Osteocyte (in vitro differentiated cells): Measurements from ENCODE around the gene PTPN2. TPM values are rescaled to one million over a fixed set of nuclear protein-coding genes. Genes with fewer than 3 reads are reported as not detected.

Source experiments
- DNase-seq: peaks from one replicate; pipeline ENCODE4 v3.0.0; 2021; ENCODE audit warnings: mixed read lengths; ENCODE audit not compliant: unreplicated experiment; ENCODE audit errors: extremely low spot score
- H3K27ac Mint-ChIP-seq: one replicate; pipeline ENCODE4 v1.8.0; 2021; ENCODE audit warnings: mild to moderate bottlenecking, mixed read lengths; ENCODE audit not compliant: unreplicated experiment
- H3K27me3 Mint-ChIP-seq: one replicate; pipeline ENCODE4 v1.8.0; 2021; ENCODE audit warnings: mixed read lengths; ENCODE audit not compliant: unreplicated experiment
- H3K36me3 Mint-ChIP-seq: one replicate; pipeline ENCODE4 v1.8.0; 2021; ENCODE audit warnings: mixed read lengths; ENCODE audit not compliant: unreplicated experiment
- H3K4me1 Mint-ChIP-seq: one replicate; pipeline ENCODE4 v1.8.0; 2021; ENCODE audit warnings: mixed read lengths; ENCODE audit not compliant: unreplicated experiment
- H3K4me3 Mint-ChIP-seq: one replicate; pipeline ENCODE4 v1.8.0; 2021; ENCODE audit warnings: mild to moderate bottlenecking, moderate library complexity, mixed read lengths; ENCODE audit not compliant: unreplicated experiment
- H3K9me3 Mint-ChIP-seq: one replicate; pipeline ENCODE4 v1.8.0; 2021; ENCODE audit warnings: mixed read lengths; ENCODE audit not compliant: unreplicated experiment
- total RNA-seq: library from RNA; stranded (reverse); gene quantifications from 2 replicates; pipeline ENCODE4 v1.2.1, GENCODE V29; 2021
- TF ChIP-seq, protein P1 (sequence below): fragments of 200-600 bp; sonication (generic); IDR thresholded peaks from 2 replicates; pipeline ENCODE4 v1.5.0; 2021; ENCODE audit warnings: antibody characterized with exemption, mild to moderate bottlenecking, moderate library complexity

The PTPN2 gene
- total RNA-seq, 1 donor from 2014 or later, result 28.6 TPM

DNA sequence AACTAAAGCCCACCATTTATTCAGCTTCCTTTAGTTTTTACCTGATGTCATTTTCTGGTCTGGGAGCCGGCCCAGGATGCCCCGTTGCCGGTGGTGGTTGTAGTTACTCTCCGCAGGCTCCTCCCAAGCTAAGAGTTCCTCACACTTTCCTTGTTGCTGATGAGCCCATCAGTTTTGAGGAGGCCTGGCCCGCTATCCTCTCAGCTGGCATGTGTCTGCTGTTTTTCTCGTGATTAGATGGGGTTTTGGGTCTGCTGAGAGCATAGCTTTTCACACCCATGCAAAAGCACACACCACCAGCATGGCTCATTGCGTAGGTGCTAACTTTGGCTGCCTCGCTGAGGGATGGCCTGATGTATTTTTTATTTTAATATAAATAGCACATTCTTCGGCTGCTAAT lies 109.1 kb downstream of the PTPN2 start:
- DNase-seq, result no peak
- Mint-ChIP-seq H3K9me3 (no peaks in the 10 kb centered on the region), H3K36me3 (no peaks in the 10 kb centered on the region), H3K27me3 (no peaks in the 10 kb centered on the region), H3K27ac (no peak overlapping the region), H3K4me3 (no peak overlapping the region), H3K4me1 (no peaks in the 10 kb centered on the region)
- TF ChIP-seq, protein P1, sequence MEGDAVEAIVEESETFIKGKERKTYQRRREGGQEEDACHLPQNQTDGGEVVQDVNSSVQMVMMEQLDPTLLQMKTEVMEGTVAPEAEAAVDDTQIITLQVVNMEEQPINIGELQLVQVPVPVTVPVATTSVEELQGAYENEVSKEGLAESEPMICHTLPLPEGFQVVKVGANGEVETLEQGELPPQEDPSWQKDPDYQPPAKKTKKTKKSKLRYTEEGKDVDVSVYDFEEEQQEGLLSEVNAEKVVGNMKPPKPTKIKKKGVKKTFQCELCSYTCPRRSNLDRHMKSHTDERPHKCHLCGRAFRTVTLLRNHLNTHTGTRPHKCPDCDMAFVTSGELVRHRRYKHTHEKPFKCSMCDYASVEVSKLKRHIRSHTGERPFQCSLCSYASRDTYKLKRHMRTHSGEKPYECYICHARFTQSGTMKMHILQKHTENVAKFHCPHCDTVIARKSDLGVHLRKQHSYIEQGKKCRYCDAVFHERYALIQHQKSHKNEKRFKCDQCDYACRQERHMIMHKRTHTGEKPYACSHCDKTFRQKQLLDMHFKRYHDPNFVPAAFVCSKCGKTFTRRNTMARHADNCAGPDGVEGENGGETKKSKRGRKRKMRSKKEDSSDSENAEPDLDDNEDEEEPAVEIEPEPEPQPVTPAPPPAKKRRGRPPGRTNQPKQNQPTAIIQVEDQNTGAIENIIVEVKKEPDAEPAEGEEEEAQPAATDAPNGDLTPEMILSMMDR, result no peak

DNA sequence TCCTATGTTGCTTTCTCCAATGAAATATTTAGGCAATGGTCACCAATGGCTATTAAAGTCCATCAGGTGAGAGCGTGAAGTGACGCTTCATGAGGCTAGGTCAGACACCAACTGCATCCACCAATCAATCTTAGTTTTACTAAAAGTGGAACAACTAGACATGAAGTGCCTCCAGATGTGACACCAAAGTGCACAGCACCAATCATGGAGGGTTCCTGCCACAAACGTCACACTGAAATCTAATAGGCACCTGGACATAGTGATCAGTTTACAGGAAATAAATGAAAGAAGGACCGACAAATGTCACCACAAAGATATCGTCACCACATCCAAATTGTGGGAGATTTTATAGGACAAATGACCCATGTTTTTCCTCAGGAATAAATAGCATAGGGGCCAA lies 110.7 kb downstream of the PTPN2 start:
- TF ChIP-seq, protein P1, result no peak

DNA sequence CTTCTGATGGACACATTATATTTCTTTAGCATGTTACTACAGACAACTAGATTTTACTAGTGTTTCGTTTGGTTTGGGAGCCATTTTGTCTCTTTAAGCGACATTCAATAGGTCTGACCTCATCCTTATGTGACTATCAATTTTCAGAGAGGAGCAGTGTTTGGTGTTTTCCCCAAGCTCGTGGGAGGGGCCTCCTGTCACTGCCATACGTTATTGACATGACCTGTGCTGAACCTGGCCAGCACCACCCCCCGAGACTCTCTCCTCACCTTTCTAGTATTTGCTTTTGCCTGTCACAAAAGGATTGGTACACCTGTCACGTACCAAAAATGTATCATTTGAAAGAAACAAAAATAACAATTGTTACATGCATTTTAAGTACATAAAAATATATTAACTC lies 111.9 kb downstream of the PTPN2 start:
- H3K27me3 Mint-ChIP-seq, result no peaks in the 10 kb centered on the region
- no peaks in the 10 kb centered on the region for H3K36me3 Mint-ChIP-seq
- TF ChIP-seq, protein P1, result no peak
- H3K27ac Mint-ChIP-seq, result no peak overlapping the region
- no peaks in the 10 kb centered on the region for H3K4me1 Mint-ChIP-seq
- no peak for DNase-seq
- no peak overlapping the region for H3K4me3 Mint-ChIP-seq
- no peaks in the 10 kb centered on the region for H3K9me3 Mint-ChIP-seq

More for the DNA sequence above, 110.7 kb downstream of the PTPN2 start:
- H3K27ac Mint-ChIP-seq, result no peak overlapping the region
- no peaks in the 10 kb centered on the region for H3K36me3 Mint-ChIP-seq
- H3K27me3 Mint-ChIP-seq, result no peaks in the 10 kb centered on the region
- H3K4me3 Mint-ChIP-seq, result no peak overlapping the region
- DNase-seq, result no peak
- no peaks in the 10 kb centered on the region for H3K9me3 Mint-ChIP-seq
- H3K4me1 Mint-ChIP-seq, result no peaks in the 10 kb centered on the region

DNA sequence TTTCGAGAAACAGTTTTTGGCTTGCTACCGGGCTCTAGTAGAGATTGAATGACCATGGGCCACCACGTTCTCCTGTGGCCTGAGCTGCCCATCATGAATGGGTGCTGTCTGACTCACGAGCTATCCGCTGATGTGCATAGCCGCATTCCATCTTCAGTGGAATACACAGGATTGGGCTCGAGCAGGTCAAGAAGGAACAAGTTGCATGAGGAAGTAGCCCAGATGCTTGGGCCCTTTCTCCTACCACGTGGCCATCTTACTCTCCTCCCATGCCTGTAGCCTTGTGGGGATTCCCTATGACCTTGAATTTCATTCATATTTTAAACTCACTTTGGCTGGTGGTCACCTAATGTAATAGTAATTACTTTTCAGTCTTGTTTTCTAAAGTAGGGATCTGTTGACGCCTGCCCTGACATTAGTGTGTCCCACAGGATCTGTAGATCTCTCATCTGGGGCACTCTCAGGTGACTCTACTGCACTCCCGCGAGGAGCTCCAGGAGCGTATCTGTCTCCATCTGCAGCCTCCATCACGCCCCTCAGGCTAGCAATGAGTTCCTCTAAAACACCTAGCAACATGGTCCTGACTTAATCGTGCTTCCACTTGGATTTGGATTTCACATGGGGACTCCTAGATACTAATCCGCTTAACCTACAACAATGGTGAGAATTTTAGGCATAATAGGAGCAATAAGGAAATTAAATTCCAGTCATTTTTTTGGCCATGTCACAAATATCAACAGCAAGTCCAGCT lies 113.4 kb downstream of the PTPN2 start:
- H3K27ac Mint-ChIP-seq, result no peak overlapping the region
- H3K9me3 Mint-ChIP-seq, result no peaks in the 10 kb centered on the region
- no peaks in the 10 kb centered on the region for H3K27me3 Mint-ChIP-seq
- H3K4me1 Mint-ChIP-seq, result no peaks in the 10 kb centered on the region
- no peak for DNase-seq
- no peaks in the 10 kb centered on the region for H3K36me3 Mint-ChIP-seq
- TF ChIP-seq, protein P1, result no peak
- no peak overlapping the region for H3K4me3 Mint-ChIP-seq

- H3K27me3 Mint-ChIP-seq, result no peaks in the 10 kb centered on the region
- TF ChIP-seq, protein P1, result no peak
These were observed 114.2 kb downstream of the PTPN2 start for GRCh38 chr18:12769644-12770440.

More at GRCh38 chr18:12769644-12770440, 114.2 kb downstream of the PTPN2 start:
- no peak overlapping the region for H3K27ac Mint-ChIP-seq
- no peak for DNase-seq
- no peaks in the 10 kb centered on the region for H3K36me3 Mint-ChIP-seq
- no peaks in the 10 kb centered on the region for H3K9me3 Mint-ChIP-seq
- no peak overlapping the region for H3K4me3 Mint-ChIP-seq
- no peaks in the 10 kb centered on the region for H3K4me1 Mint-ChIP-seq
